Upper lobe of left lung (tissue), 6 donors: Measurements from ENCODE around the gene CDKN2AIPNL. TPM values are rescaled to one million over a fixed set of nuclear protein-coding genes. Genes with fewer than 3 reads are reported as not detected.

Source experiments
- ATAC-seq, 2 donors: fragments of 200-7000 bp; cut with Tn5 transposase; one replicate each; pipeline ENCODE4 v1.9.1; 2022; ENCODE audit warnings: mild to moderate bottlenecking in 2 of 2, moderate library complexity in 2 of 2; ENCODE audit not compliant: low FRiP score in 2 of 2
- DNase-seq, 2 donors: peaks; one replicate each; pipeline ENCODE4 v3.0.0-alpha.2; 2019 to 2020
- H3K27ac ChIP-seq, 4 donors: fragments of 200-600 bp; sonication (generic); one replicate each; pipeline ENCODE4 v1.5.1; 2016 to 2019
- H3K27me3 ChIP-seq, 4 donors: fragments of 200-600 bp; sonication (generic); one replicate each; pipeline ENCODE4 v1.5.1; 2017 to 2019
- H3K36me3 ChIP-seq, 4 donors: fragments of 200-600 bp; sonication (generic); one replicate each; pipeline ENCODE4 v1.5.1; 2016 to 2019
- H3K4me1 ChIP-seq, 4 donors: fragments of 200-600 bp; sonication (generic); one replicate each; pipeline ENCODE4 v1.5.1; 2018 to 2019
- H3K4me3 ChIP-seq, 4 donors: fragments of 200-600 bp; sonication (generic); one replicate each; pipeline ENCODE4 v1.5.1; 2017 to 2019; ENCODE audit warnings: mild to moderate bottlenecking in 2 of 4, moderate library complexity in 1 of 4
- H3K9me3 ChIP-seq, 4 donors: fragments of 200-600 bp; sonication (generic); one replicate each; pipeline ENCODE4 v1.5.1; 2018 to 2019
- CTCF ChIP-seq, 6 experiments: fragments of 450-650 bp in 4 of 6; fragments of 200-600 bp in 2 of 6; sonication (generic) in 2 of 6; IDR thresholded peaks; one replicate each; pipeline ENCODE4 v1.5.1; 2016 to 2019; ENCODE audit warnings: antibody characterized with exemption in 6 of 6
- EP300 ChIP-seq, 4 donors: sonication (generic); formaldehyde crosslinking; IDR thresholded peaks; one replicate each; pipeline ENCODE4 v1.5.1; 2017; ENCODE audit warnings: antibody characterized with exemption in 4 of 4, control low read depth in 2 of 4
- POLR2A ChIP-seq, 4 donors: fragments of 450-650 bp; IDR thresholded peaks; one replicate each; pipeline ENCODE4 v1.5.1; 2016 to 2017; ENCODE audit warnings: antibody characterized with exemption in 4 of 4, mild to moderate bottlenecking in 2 of 4
- POLR2AphosphoS5 ChIP-seq, 2 donors: sonication (generic); formaldehyde crosslinking; IDR thresholded peaks; one replicate each; pipeline ENCODE4 v1.5.1; 2017; ENCODE audit warnings: antibody characterized with exemption in 2 of 2
- WGBS, 2 donors: methylation state at CpG; one replicate each; pipeline ENCODE4 v1.1.5; 2017 to 2018; 5-methylcytosine and 5-hydroxymethylcytosine counted together
- total RNA-seq, 6 donors: library from RNA; depleted of rRNA in 4 of 6; stranded (reverse); fragments of >200 nt in 4 of 6; gene quantifications; one replicate each; pipeline versions ENCODE4 v1.1.0 to v1.2.1, GENCODE V29; 2016 to 2021
- donor health status: DM: no; HTN: no; CAD: no; lungs with moderate emphysema.
- donor health status: DM: no; HTN: yes; CAD: no; lungs with severe emphysema.

The CDKN2AIPNL gene
- total RNA-seq, 6 donors from 2014 or later: 2.1 to 18.5 (median 13.3) TPM

DNA sequence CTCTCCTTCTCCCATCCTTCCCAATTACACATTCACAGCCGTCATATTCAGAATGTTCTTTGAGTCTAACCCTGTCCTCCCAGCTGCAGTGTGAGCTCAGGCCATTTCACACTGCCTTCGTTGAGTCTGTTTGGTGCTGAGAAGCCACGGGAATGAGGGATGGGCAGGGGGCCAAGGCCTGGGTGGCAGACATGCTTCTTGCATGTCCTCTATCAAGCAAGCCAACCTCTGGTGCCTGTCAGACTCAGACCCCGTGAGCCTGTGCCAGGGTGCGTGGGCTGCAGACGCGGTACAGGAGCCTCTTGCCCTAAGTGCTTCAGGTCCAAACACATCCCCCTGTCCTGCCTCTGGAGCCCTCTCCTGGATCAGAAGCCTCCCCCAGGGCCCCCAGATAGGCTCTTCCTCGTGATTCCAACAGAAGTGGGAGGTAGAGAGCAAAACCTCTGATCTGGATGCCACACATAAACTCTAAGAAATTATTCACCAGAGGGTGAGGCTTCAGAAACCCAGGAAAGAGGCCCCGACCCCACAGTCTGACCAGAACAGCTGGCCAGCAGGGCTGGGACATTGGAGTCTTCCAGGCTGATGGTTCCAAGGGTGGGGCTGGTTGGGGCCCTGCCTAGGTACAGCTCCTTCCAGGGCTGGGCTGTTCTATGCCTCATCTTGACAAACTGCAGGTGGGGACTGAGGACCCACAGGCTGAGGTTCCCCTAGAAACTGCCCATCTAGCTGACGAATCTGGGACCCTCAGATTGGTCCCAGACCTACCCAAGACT lies 46.7 kb upstream of the CDKN2AIPNL start:
- Histone ChIP-seq H3K9me3 (no peaks in the 10 kb centered on the region), H3K27ac (no peak overlapping the region), H3K27me3 (no peaks in the 10 kb centered on the region), H3K36me3 (no peaks in the 10 kb centered on the region), H3K4me1 (peaks cover 0 to 1% (median 0%) of the 10 kb centered on the region in 4 donors), H3K4me3 (no peak overlapping the region)
- ATAC-seq (peak in 1 of 2 donors; percentile 42), DNase-seq (no peak)
- 68% methylated on average over 6 to 10 of the region's 10 CpGs for WGBS, 2 donors
- no peak for TF ChIP-seq POLR2AphosphoS5 (IDR thresholded peaks at IDR 0.05)
- TF ChIP-seq POLR2A (IDR thresholded peaks at IDR 0.05): no peak
- no peak for TF ChIP-seq CTCF (IDR thresholded peaks at IDR 0.05)
- no peak for TF ChIP-seq EP300 (IDR thresholded peaks at IDR 0.05)

DNA sequence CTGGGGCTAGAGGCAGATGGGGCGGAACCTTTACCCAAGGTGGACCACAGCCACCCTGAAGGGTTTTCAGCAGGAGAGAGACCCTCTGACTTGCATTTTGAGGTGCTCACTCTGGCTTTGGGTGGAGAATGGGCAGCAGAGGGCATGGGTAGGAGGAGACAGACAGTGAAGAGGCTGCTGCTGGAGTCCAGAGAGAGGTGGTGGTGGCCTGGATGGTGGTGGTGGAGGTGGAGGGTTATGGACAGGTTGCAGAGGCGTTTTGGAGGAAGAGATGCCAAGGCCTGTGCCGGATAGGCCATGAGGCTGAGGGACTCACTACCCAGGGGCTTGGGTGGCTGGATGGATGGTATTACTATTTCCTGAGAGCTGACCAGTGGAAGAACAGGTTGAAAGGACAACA lies 46.1 kb upstream of the CDKN2AIPNL start:
- Histone ChIP-seq H3K27me3 (no peaks in the 10 kb centered on the region), H3K4me3 (no peak overlapping the region), H3K4me1 (no peaks in the 10 kb centered on the region), H3K27ac (no peak overlapping the region), H3K36me3 (no peaks in the 10 kb centered on the region), H3K9me3 (no peaks in the 10 kb centered on the region)
- DNase-seq (no peak), ATAC-seq (no peak)
- WGBS, 2 donors: 100% methylated on average over 3 of the region's 3 CpGs
- no peak for TF ChIP-seq EP300 (IDR thresholded peaks at IDR 0.05)
- no peak for TF ChIP-seq POLR2AphosphoS5 (IDR thresholded peaks at IDR 0.05)
- TF ChIP-seq CTCF (IDR thresholded peaks at IDR 0.05): no peak
- no peak for TF ChIP-seq POLR2A (IDR thresholded peaks at IDR 0.05)

DNA sequence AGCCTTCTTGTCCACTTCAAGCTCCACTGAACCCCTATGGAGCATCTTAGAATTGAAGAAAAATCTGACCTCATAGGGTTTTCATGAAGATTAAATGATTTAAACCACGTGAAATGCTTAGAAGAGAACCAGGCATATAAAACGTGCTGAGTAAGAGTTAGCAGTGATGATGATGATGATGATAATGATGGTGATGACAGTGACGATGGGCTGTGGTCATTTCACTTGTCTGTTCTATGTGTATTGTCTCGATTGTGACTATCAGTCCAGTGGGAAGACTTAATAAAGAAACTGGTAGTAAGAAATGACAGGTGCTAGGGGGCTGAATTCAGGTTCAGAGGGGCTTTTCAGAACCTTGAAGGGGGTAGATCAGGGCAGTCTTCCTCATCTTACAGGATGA lies 45.1 kb upstream of the CDKN2AIPNL start:
- DNase-seq (no peak), ATAC-seq (no peak)
- Histone ChIP-seq H3K27me3 (no peaks in the 10 kb centered on the region), H3K27ac (no peak overlapping the region), H3K4me3 (no peak overlapping the region), H3K36me3 (no peaks in the 10 kb centered on the region), H3K9me3 (no peaks in the 10 kb centered on the region), H3K4me1 (no peaks in the 10 kb centered on the region)
- TF ChIP-seq POLR2A (IDR thresholded peaks at IDR 0.05) (no peak), POLR2AphosphoS5 (IDR thresholded peaks at IDR 0.05) (no peak), EP300 (IDR thresholded peaks at IDR 0.05) (no peak), CTCF (IDR thresholded peaks at IDR 0.05) (no peak)
- 67 to 82% methylated on average over 4 of the region's 4 CpGs for WGBS, 2 donors

DNA sequence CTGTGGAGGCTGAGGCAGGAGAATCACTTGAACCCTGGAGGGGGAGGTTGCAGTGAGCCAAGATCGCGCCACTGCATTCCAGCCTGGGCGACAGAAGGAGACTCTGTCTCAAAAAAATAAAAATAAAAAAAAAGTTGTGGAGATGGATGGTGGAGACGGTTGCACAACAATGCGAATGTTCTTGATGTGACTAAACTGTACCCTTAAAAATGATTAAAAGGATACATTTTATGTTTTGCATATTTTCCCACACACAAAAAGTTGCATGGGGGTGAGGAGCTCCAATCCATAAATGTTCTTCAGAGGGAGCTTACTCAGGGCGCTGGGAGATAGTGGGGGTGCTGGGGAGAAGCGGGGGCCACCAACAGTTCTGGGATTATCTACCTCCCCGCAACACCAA lies 43.8 kb upstream of the CDKN2AIPNL start:
- H3K4me3 ChIP-seq: no peak overlapping the region
- no peaks in the 10 kb centered on the region for H3K27me3 ChIP-seq
- ATAC-seq (no peak), DNase-seq (no peak)
- H3K9me3 ChIP-seq: no peaks in the 10 kb centered on the region
- TF ChIP-seq POLR2AphosphoS5 (IDR thresholded peaks at IDR 0.05) (no peak), EP300 (IDR thresholded peaks at IDR 0.05) (no peak), POLR2A (IDR thresholded peaks at IDR 0.05) (no peak), CTCF (IDR thresholded peaks at IDR 0.05) (no peak)
- WGBS, 2 donors: 89 to 91% methylated on average over 8 of the region's 8 CpGs
- no peaks in the 10 kb centered on the region for H3K36me3 ChIP-seq
- H3K27ac ChIP-seq: no peak overlapping the region
- H3K4me1 ChIP-seq: peaks cover 0 to 3% (median 0%) of the 10 kb centered on the region in 4 donors

DNA sequence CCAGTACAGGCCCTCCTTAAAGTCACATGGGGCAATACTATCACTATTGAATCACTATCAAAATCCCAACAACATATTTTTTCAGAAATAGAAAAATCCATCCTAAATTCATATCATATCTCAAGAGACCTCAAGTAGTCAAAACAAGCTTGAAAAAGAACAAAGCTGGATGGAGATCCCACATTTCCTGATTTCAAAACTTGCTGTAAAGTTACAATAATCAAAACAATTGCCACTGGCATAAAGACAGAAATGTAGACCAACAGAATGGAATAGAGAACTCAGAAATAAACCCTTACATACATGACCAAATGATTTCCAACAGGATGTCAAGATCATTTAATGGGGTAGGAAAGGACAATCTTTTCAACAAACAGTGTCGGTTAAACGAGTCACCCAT lies 41.3 kb upstream of the CDKN2AIPNL start:
- no peaks in the 10 kb centered on the region for H3K9me3 ChIP-seq
- H3K4me1 ChIP-seq: peaks cover 0 to 3% (median 0%) of the 10 kb centered on the region in 4 donors
- no peaks in the 10 kb centered on the region for H3K27me3 ChIP-seq
- H3K27ac ChIP-seq: no peak overlapping the region
- ATAC-seq (no peak), DNase-seq (no peak)
- no peak for TF ChIP-seq POLR2AphosphoS5 (IDR thresholded peaks at IDR 0.05)
- no peak for TF ChIP-seq EP300 (IDR thresholded peaks at IDR 0.05)
- TF ChIP-seq POLR2A (IDR thresholded peaks at IDR 0.05): no peak
- no peak for TF ChIP-seq CTCF (IDR thresholded peaks at IDR 0.05)
- whole genome bisulfite sequencing, 2 donors: 83% methylated on average over 2 of the region's 2 CpGs
- no peaks in the 10 kb centered on the region for H3K36me3 ChIP-seq
- no peak overlapping the region for H3K4me3 ChIP-seq
